A549 treated with ZK216348 at 1 μM for 4 hours (cell line): ENCODE results near the gene MEAK7. TPM values are rescaled to one million over a fixed set of nuclear protein-coding genes. Genes with fewer than 3 reads are reported as not detected.

ENCODE experiments used
- total RNA-seq: library from RNA; stranded (reverse); fragments of 200-300 nt; extraction: Qiagen RNA extraction; gene quantifications from 5 replicates; pipeline ENCODE4 v1.2.3, GENCODE V29; 2022; ENCODE audit warnings: low read depth

MEAK7 gene
- total RNA-seq: 47.6 to 66.1 TPM (median 51.8 TPM) in 5 replicates

DNA sequence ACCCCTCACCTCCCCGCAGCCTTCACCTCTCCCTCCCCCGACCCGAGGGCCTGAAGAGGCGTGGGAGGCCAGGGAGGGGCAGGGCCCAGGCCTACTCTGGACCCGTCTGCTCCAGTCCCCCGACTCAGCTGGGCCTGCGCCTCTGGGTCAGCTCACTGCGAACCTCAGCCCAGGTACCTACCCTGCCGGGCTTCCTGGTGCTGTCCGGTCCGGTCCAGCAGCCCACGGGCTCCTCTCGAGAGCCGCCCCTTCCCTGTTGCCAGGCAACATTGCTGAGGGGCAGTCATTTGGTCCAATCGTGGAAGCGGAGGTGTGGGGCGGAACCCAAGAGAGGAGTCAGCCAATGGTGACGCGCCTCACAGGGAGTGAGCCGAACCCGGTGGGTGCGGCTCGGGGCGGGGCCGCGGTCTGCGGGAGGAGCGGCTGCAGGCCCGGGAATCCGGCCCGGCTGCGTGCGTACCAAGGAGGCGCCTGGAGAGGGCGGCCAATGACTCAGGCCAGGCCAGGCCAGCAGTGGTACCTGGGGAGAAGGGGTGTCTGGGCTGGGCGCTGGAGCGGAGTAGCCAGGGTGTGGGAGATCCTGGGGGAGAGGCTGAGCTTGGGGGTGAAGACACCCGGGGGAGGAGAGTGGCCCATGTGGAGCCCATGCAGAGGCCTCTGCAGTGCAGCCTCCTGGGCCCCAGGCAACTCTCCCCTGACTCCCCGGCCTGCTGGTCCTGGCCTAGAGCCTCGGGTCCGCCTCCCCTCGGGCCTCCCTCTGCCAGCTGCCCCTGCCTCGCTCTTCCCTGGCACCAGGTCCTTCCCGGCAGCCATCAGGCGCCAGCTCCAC lies at the start of gene MEAK7:
TSS of gene MEAK7 (minus strand) at position 240 of the 829 bp plus-strand sequence. CDS start 6,573 bp downstream, outside the sequence.

Other genes starting within 250 kb of the MEAK7 start
- gene WFDC1, start 209.8 kb downstream of the MEAK7 start, total RNA-seq: not detected in 5 replicates
- 0.09 to 0.51 TPM (median 0.19 TPM) in 4 of 5 replicates, not detected in the other for gene ATP2C2, start 136.1 kb downstream of the MEAK7 start, total RNA-seq
- 408 to 555 TPM (median 524 TPM) in 5 replicates for gene COTL1, start 113.4 kb upstream of the MEAK7 start, total RNA-seq
- gene KLHL36, start 143.9 kb upstream of the MEAK7 start, total RNA-seq: 14.7 to 25.3 TPM (median 23.4 TPM) in 5 replicates
- gene USP10, start 195.3 kb upstream of the MEAK7 start, total RNA-seq: 71.2 to 80.7 TPM (median 76.7 TPM) in 5 replicates